Skeletal muscle cell (primary cell): ENCODE data around the gene ODC1.
A peak's percentile ranks its signal among the peaks of the same experiment; 100 is the strongest.
"Not testable (repeated sequence)": the region's sequence is repeated elsewhere in the genome, so short reads cannot be mapped to it uniquely, and the experiment has no call there.

Source experiments
- DNase-seq: peaks from one replicate; pipeline ENCODE4 v3.0.0-alpha.2; 2010; ENCODE audit warnings: low read depth
- H3K4me3 ChIP-seq: 2 replicates; pipeline ENCODE4 v1.5.1; 2011; ENCODE audit warnings: low read depth, mild to moderate bottlenecking, control low read depth, low read length, moderate library complexity

Gene ODC1

GRCh38 chr2:10447895-10448575 is at the start of gene ODC1:
TSS of gene ODC1 (minus strand) at chr2:10448327. CDS start at chr2:10445032, 3,295 bp downstream.
- no peak for DNase-seq
- peak within 1 kb of the TSS; percentile 74 for H3K4me3 ChIP-seq

- peak; percentile 48 for DNase-seq
- no peak overlapping the region for H3K4me3 ChIP-seq
Measured at GRCh38 chr2:10497797-10498251, 49.7 kb upstream of the ODC1 start.

- no peak overlapping the region for H3K4me3 ChIP-seq
- DNase-seq = no peak
Measured at GRCh38 chr2:10495988-10496313, 47.8 kb upstream of the ODC1 start.

- DNase-seq = no peak
- H3K4me3 ChIP-seq = no peak overlapping the region
Measured at GRCh38 chr2:10495311-10495987, 47.3 kb upstream of the ODC1 start.

- no peak for DNase-seq
- no peak overlapping the region for H3K4me3 ChIP-seq
Measured at GRCh38 chr2:10494351-10495066, 46.4 kb upstream of the ODC1 start.

GRCh38 chr2:10493634-10494281 is 45.6 kb upstream of the ODC1 start:
- no peak overlapping the region for H3K4me3 ChIP-seq
- DNase-seq = peak; percentile 44

GRCh38 chr2:10493075-10493633 is 45.0 kb upstream of the ODC1 start:
- no peak for DNase-seq
- H3K4me3 ChIP-seq = no peak overlapping the region

GRCh38 chr2:10490806-10491291 is 42.7 kb upstream of the ODC1 start:
- no peak for DNase-seq
- H3K4me3 ChIP-seq = no peak overlapping the region

GRCh38 chr2:10489842-10490555 is 41.9 kb upstream of the ODC1 start:
- DNase-seq = no peak
- H3K4me3 ChIP-seq = no peak overlapping the region

GRCh38 chr2:10488142-10488541 is 40.0 kb upstream of the ODC1 start:
- not testable (repeated sequence) for DNase-seq, H3K4me3 ChIP-seq

GRCh38 chr2:10487741-10488104 is 39.6 kb upstream of the ODC1 start:
- DNase-seq, H3K4me3 ChIP-seq: not testable (repeated sequence)

- no peak for DNase-seq
- H3K4me3 ChIP-seq = no peak overlapping the region
Measured at GRCh38 chr2:10487081-10487740, 39.1 kb upstream of the ODC1 start.

GRCh38 chr2:10486601-10487079 is 38.5 kb upstream of the ODC1 start:
- no peak overlapping the region for H3K4me3 ChIP-seq
- no peak for DNase-seq

GRCh38 chr2:10486091-10486490 is 38.0 kb upstream of the ODC1 start:
- no peak for DNase-seq

GRCh38 chr2:10482913-10483312 is 34.8 kb upstream of the ODC1 start:
- no peak for DNase-seq
- H3K4me3 ChIP-seq = no peak overlapping the region

More at GRCh38 chr2:10486091-10486490, 38.0 kb upstream of the ODC1 start:
- H3K4me3 ChIP-seq = no peak overlapping the region

GRCh38 chr2:10482460-10482859 is 34.3 kb upstream of the ODC1 start:
- no peak overlapping the region for H3K4me3 ChIP-seq
- DNase-seq = no peak

GRCh38 chr2:10481666-10482157 is 33.6 kb upstream of the ODC1 start:
- no peak for DNase-seq
- H3K4me3 ChIP-seq = no peak overlapping the region

GRCh38 chr2:10481055-10481665 is 33.0 kb upstream of the ODC1 start:
- DNase-seq = no peak
- no peak overlapping the region for H3K4me3 ChIP-seq
